Activated T-cell treated with anti-CD3 and anti-CD28 coated beads, Interleukin-2, amount 50 U/mL, for 48 hours (primary cell): Measurements from ENCODE around the gene LRRC73.
"Not testable (repeated sequence)": the region's sequence is repeated elsewhere in the genome, so short reads cannot be mapped to it uniquely, and the experiment has no call there.

ENCODE experiments used
- DNase-seq, 2 experiments: peaks; one replicate each; pipeline ENCODE4 v3.0.0-alpha.2; 2020

Gene LRRC73

DNA sequence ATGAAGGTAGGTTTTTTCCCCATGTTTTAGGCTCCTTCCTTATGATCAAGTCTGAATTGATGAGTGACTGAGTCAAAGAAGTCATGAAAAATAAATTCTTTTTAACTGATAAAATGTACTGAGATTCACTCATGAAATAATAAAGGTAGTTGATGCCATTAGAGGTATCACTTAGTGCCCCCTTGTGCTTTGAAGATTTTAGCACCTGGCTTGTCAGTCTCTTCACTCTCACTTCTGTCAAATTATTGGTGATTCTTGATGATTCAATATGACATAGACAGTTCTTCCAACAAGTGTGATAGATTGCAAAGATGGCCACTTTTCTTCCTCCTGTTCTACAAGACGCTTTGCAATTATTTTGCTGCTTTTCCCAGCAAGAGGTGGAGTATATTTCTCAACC lies 50.6 kb downstream of the LRRC73 start:
- no peak for DNase-seq

DNA sequence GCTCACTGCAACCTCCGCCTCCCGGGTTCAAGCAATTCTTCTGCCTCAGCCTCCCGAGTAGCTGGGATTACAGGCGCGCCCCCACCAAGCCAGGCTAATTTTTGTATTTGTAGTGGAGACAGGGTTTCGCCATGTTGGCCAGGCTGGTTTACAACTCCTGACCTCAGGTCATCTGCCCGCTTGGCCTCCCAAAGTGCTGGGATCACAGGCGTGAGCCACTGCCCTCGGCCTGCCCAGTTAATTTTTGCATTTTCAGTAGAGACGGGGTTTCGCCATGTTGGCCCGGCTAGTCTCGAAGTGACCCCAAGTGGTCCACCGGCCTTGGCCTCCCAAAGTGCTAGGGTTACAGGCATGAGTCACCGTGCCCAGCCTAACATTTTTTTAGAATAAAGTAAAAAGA lies 52.0 kb downstream of the LRRC73 start:
- DNase-seq: not testable (repeated sequence)

DNA sequence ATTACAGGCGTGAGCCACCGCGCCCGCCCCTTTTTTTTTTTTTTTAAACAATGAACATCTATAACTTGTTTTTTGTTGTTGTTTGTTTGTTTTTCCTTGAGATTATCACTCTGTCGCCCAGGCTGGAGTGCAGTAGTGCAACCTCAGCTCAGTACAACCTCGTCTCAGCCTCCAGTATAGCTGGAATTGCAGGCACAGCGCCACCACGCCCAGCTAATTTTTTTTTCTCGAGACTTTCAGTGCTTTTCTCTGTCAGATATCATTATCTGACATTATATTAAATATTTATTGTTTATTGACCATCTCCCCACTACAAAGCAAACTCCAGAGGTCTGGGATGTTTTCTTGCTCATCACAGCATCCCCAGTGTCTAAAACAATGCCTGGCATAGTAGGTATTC lies 52.5 kb downstream of the LRRC73 start:
- no peak for DNase-seq
